Measurements from ENCODE around the gene PLSCR1. TPM values are rescaled to one million over a fixed set of nuclear protein-coding genes. Genes with fewer than 3 reads are reported as not detected.

The PLSCR1 gene
- total and polyA plus RNA-seq, 2 of the 4 experiments (the other 2 are of a cell fraction), result 5.6 to 13.2 TPM

- intact Hi-C loops (cut with micrococcal nuclease), result loop anchor here (1.0 to 10.0 kb wide), 3 partner anchors 51 to 805 kb away; no protein-coding TSS in a partner anchor
- no peaks in the 10 kb centered on the region for H3K4me1 ChIP-seq (ENCODE audit: control insufficient read depth, insufficient read depth, low read length)
- no peak overlapping the region for H3K4me3 ChIP-seq (ENCODE audit: insufficient read depth, low read depth, low read length)
- peak; percentile 52 for DNase-seq
- no peak overlapping the region for H2BK15ac ChIP-seq (ENCODE audit: low read depth, low read length)
- dilution Hi-C loops (cut with HindIII; ENCODE audit: low sequenced_read_pairs, unreplicated experiment), result no loop called here
- H2AK5ac ChIP-seq (ENCODE audit: low read depth, low read length), result no peak overlapping the region
- no peaks in the 10 kb centered on the region for H3K36me3 ChIP-seq (ENCODE audit: control insufficient read depth, insufficient read depth, low read length)
- ChIA-PET CTCF (interaction anchor here (0.9 to 1.8 kb wide), 4 partner anchors 9 to 51 kb away, joined by 3 to 5 read pairs (median 4); no protein-coding TSS in a partner anchor), POLR2A (ENCODE audit: unreplicated experiment) (no interaction called here)
- no peak overlapping the region for H2BK5ac ChIP-seq (ENCODE audit: low read depth, low read length, poor library complexity, severe bottlenecking)
- no peak overlapping the region for H3K56ac ChIP-seq (ENCODE audit: extremely low read depth, insufficient read depth, low read length)
- H3K14ac ChIP-seq (replicated peaks; ENCODE audit: low read depth, low read length), result no peak overlapping the region
- no peak overlapping the region for H2BK120ac ChIP-seq (ENCODE audit: low read depth, low read length)
- no peaks in the 10 kb centered on the region for H3K27me3 ChIP-seq (ENCODE audit: control insufficient read depth, insufficient read depth, low read length)
- no peak overlapping the region for H4K5ac ChIP-seq (ENCODE audit: low read depth, low read length)
- no peak overlapping the region for H2AFZ ChIP-seq (replicated peaks; ENCODE audit: low read length, poor library complexity)
- no peak overlapping the region for H2BK20ac ChIP-seq (ENCODE audit: low read depth, low read length)
- H4K20me1 ChIP-seq (ENCODE audit: insufficient read depth, low read length), result no peaks in the 10 kb centered on the region
- H3K18ac ChIP-seq (ENCODE audit: low read depth, low read length), result no peak overlapping the region
- H3K9me3 ChIP-seq (ENCODE audit: control insufficient read depth, insufficient read depth, low read length), result no peaks in the 10 kb centered on the region
- H3K4me2 ChIP-seq (ENCODE audit: low read depth, low read length), result no peak overlapping the region
- BruUV-seq (replicated peaks), result no TSS peak
- H3K27ac ChIP-seq (ENCODE audit: insufficient read depth, low read length), result no peak overlapping the region
- ATAC-seq (ENCODE audit: low read depth), result peak; percentile 71
- H4K91ac ChIP-seq (ENCODE audit: insufficient read depth, low read depth, low read length), result no peak overlapping the region
- no peak overlapping the region for H3K23ac ChIP-seq (ENCODE audit: low read depth, low read length)
- no peak overlapping the region for H3K9ac ChIP-seq (ENCODE audit: low read depth, low read length)
- peak; percentile 66 for TF ChIP-seq CTCF (conservative IDR thresholded peaks at IDR 0.05; ENCODE audit: low read depth, low read length)
- TF ChIP-seq RFX5 (IDR thresholded peaks at IDR 0.05; ENCODE audit: low read depth, low read length), result no peak
- TF ChIP-seq BHLHE40 (IDR thresholded peaks at IDR 0.05; ENCODE audit: low read depth, low read length), result no peak
- TF ChIP-seq NFE2L2 (IDR thresholded peaks at IDR 0.05; ENCODE audit: low read depth, low read length), result no peak
- no peak for TF ChIP-seq USF2 (IDR thresholded peaks at IDR 0.05; ENCODE audit: low read depth, low read length)
- TF ChIP-seq SMC3 (IDR thresholded peaks at IDR 0.05; ENCODE audit: low read depth, low read length), result peak; percentile 52; the same call in 1 of the 2 replicates
- no peak for TF ChIP-seq CHD1 (IDR thresholded peaks at IDR 0.05; ENCODE audit: low read depth, low read length)
- no peak for TF ChIP-seq FOS (IDR thresholded peaks at IDR 0.05; ENCODE audit: low read depth, low read length)
- no peak for TF ChIP-seq POLR2A (IDR thresholded peaks at IDR 0.05; ENCODE audit: low read depth, low read length)
- no peak for TF ChIP-seq MXI1 (IDR thresholded peaks at IDR 0.05; ENCODE audit: borderline replicate concordance, low read depth, low read length)
- no peak for TF ChIP-seq RCOR1 (IDR thresholded peaks at IDR 0.05; ENCODE audit: insufficient replicate concordance, low read length)
- TF ChIP-seq CEBPB (IDR thresholded peaks at IDR 0.05; ENCODE audit: low read depth, low read length), result no peak
- TF ChIP-seq RAD21 (IDR thresholded peaks at IDR 0.05; ENCODE audit: low read length), result peak; percentile 52; the same call in 1 of the 2 replicates
- TF ChIP-seq MAFK (IDR thresholded peaks at IDR 0.05; ENCODE audit: low read depth, low read length), result no peak
- TF ChIP-seq MAZ (IDR thresholded peaks at IDR 0.05; ENCODE audit: borderline replicate concordance, low read depth, low read length), result no peak
- TF ChIP-seq ELK1 (IDR thresholded peaks at IDR 0.05; ENCODE audit: borderline replicate concordance, low read depth, low read length), result no peak
- no peaks in the 10 kb centered on the region; the same call in 1 of the 2 replicates for H3K9me1 ChIP-seq (ENCODE audit: insufficient read depth, low read length)
- H3K79me1 ChIP-seq (ENCODE audit: low read depth in 1 of 2, low read length in 2 of 2), result no peaks in the 10 kb centered on the region
- WGBS, 2 experiments (ENCODE audit: extremely low coverage in 2 of 2, insufficient read length in 1 of 2), result no CpG with 5 or more reads among the region's 1 CpG
- no peak overlapping the region for H3K4ac ChIP-seq (ENCODE audit: low read depth, low read length)
- in situ Hi-C loops (cut with MboI; ENCODE audit: low sequenced_read_pairs), result loop anchor here (10.0 kb wide), 1 partner anchor 375 kb away; no protein-coding TSS in a partner anchor
- no peak overlapping the region for H2AK9ac ChIP-seq (replicated peaks; ENCODE audit: low read depth, low read length, poor library complexity)
- H4K8ac ChIP-seq (ENCODE audit: low read depth in 2 of 2, low read length in 2 of 2), result no peak overlapping the region
Measured at GRCh38 chr3:146589899-146590508, 45.6 kb upstream of the PLSCR1 start.

Measured in IMR-90 (cell line).